Natural killer cell (primary cell): Measurements from ENCODE around the gene CREB3. TPM values are rescaled to one million over a fixed set of nuclear protein-coding genes. Genes with fewer than 3 reads are reported as not detected.

Source experiments
- ATAC-seq, 3 donors: fragments of 150-1000 bp in 2 of 3; fragments of 200-7000 bp in 1 of 3; cut with Tn5 transposase; 1 replicate in 1 of 3; 2 replicates in 2 of 3; pipeline ENCODE4 v1.10.0; 2021; ENCODE audit warnings: mild to moderate bottlenecking in 2 of 3, moderate library complexity in 2 of 3
- DNase-seq, 2 donors: peaks; one replicate each; pipeline versions ENCODE4 v3.0.0 to v3.0.0-alpha.2; 2013 to 2021; ENCODE audit warnings: mixed read lengths in 1 of 2
- H3K27ac ChIP-seq: one replicate; pipeline ENCODE4 v1.5.1; 2013; ENCODE audit warnings: mild to moderate bottlenecking, low read length
- H3K27me3 ChIP-seq: one replicate; pipeline ENCODE4 v1.6.1; 2013; ENCODE audit warnings: low read length; ENCODE audit not compliant: control insufficient read depth, insufficient read depth
- H3K36me3 ChIP-seq: one replicate; pipeline ENCODE4 v1.6.1; 2013; ENCODE audit warnings: low read length; ENCODE audit not compliant: control insufficient read depth, insufficient read depth
- H3K4me1 ChIP-seq: one replicate; pipeline ENCODE4 v1.6.1; 2013; ENCODE audit warnings: low read length; ENCODE audit not compliant: control insufficient read depth, insufficient read depth
- H3K4me3 ChIP-seq: one replicate; pipeline ENCODE4 v1.5.1; 2013; ENCODE audit warnings: low read length
- H3K9me3 ChIP-seq: one replicate; pipeline ENCODE4 v1.6.1; 2013; ENCODE audit warnings: low read length; ENCODE audit not compliant: control insufficient read depth, insufficient read depth
- H3K27ac Mint-ChIP-seq, 2 donors: one replicate each; pipeline ENCODE4 v1.8.0; 2022; ENCODE audit warnings: mild to moderate bottlenecking in 2 of 2, mixed read lengths in 2 of 2, moderate library complexity in 1 of 2
- H3K27me3 Mint-ChIP-seq, 2 donors: one replicate each; pipeline ENCODE4 v1.8.0; 2022; ENCODE audit warnings: low read depth in 2 of 2, mixed read lengths in 2 of 2
- H3K36me3 Mint-ChIP-seq: one replicate; pipeline ENCODE4 v1.8.0; 2022; ENCODE audit warnings: mixed read lengths
- H3K4me1 Mint-ChIP-seq, 2 donors: one replicate each; pipeline ENCODE4 v1.8.0; 2022; ENCODE audit warnings: mixed read lengths in 2 of 2
- H3K4me3 Mint-ChIP-seq: one replicate; pipeline ENCODE4 v1.8.0; 2022; ENCODE audit warnings: mild to moderate bottlenecking, moderate library complexity, mixed read lengths
- H3K9me3 Mint-ChIP-seq, 2 donors: one replicate each; pipeline ENCODE4 v1.8.0; 2022; ENCODE audit warnings: mixed read lengths in 2 of 2
- WGBS: methylation state at CpG from one replicate; pipeline ENCODE4 v1.1.7; 2013; ENCODE audit warnings: missing lambda C conversion rate; ENCODE audit not compliant: insufficient coverage; 5-methylcytosine and 5-hydroxymethylcytosine counted together
- intact Hi-C: fragments of 100-400 bp; cut with micrococcal nuclease; formaldehyde crosslinking; loops from one replicate; pipeline ENCODE4 v1.14.2; 2022
- total RNA-seq, 4 donors: library from RNA; stranded (reverse); fragments of 120-200 nt in 1 of 4; gene quantifications; one replicate each; pipeline versions ENCODE4 v1.2.3 to v1.2.4, GENCODE V29; 2013 to 2022
- TF ChIP-seq, protein P1 (sequence below): fragments of 200-600 bp; IDR thresholded peaks from one replicate; pipeline ENCODE4 v1.8.0; 2022; ENCODE audit warnings: antibody characterized with exemption

Gene CREB3
- total RNA-seq, 3 donors from 2014 or later (not counting 1 experiment from before 2014, with no cell fraction given): 15.7 to 19.7 (median 18.8) TPM

DNA sequence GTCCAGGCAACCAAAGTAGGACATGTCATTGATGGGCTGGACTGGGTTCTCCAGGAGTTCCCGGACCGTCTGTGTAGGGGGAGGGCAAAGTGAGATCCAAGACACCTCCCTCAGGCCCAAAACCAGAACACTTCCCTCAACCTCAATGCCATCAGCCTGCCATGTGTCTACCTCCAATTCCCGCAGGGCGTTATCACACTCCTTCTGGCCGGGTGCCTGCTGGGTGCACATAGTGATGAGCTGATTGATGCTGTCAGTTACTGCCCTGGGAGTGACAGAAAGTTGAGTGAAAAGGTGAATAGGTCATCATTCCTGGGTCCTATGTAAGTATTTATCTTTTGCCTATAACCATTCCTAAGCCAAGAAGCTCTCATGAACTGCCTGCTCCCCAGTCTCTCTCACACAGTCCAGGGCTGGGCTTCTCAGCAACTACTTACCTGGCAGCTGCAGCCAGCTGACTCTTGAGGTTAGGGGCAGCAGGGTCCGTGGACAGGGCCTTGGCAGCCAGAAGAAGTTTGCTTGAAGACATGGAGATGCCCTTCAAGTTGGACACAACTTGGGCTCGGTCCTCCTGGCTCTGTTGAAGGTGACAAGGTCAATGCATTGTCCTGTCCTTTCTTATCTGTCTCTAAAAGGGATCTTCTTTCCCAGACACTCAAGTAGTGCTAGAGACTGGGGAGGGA is 21.5 kb upstream of the CREB3 start:
- Histone ChIP-seq H3K4me1 (no peaks in the 10 kb centered on the region), H3K9me3 (no peaks in the 10 kb centered on the region), H3K27ac (no peak overlapping the region), H3K36me3 (peaks cover 91% of the 10 kb centered on the region), H3K27me3 (no peaks in the 10 kb centered on the region), H3K4me3 (no peak overlapping the region)
- intact Hi-C loops: no loop called here
- TF ChIP-seq, protein P1, sequence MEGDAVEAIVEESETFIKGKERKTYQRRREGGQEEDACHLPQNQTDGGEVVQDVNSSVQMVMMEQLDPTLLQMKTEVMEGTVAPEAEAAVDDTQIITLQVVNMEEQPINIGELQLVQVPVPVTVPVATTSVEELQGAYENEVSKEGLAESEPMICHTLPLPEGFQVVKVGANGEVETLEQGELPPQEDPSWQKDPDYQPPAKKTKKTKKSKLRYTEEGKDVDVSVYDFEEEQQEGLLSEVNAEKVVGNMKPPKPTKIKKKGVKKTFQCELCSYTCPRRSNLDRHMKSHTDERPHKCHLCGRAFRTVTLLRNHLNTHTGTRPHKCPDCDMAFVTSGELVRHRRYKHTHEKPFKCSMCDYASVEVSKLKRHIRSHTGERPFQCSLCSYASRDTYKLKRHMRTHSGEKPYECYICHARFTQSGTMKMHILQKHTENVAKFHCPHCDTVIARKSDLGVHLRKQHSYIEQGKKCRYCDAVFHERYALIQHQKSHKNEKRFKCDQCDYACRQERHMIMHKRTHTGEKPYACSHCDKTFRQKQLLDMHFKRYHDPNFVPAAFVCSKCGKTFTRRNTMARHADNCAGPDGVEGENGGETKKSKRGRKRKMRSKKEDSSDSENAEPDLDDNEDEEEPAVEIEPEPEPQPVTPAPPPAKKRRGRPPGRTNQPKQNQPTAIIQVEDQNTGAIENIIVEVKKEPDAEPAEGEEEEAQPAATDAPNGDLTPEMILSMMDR: no peak
- DNase-seq (no peak), ATAC-seq (no peak)
- 95% methylated on average over 5 of the region's 7 CpGs for WGBS
- Mint-ChIP-seq H3K27ac (peak overlapping the region; percentile 23 to 51), H3K4me3 (no peak overlapping the region), H3K4me1 (peaks cover 13 to 21% of the 10 kb centered on the region in 2 donors), H3K9me3 (no peaks in the 10 kb centered on the region), H3K36me3 (peaks cover 27% of the 10 kb centered on the region), H3K27me3 (no peaks in the 10 kb centered on the region)

DNA sequence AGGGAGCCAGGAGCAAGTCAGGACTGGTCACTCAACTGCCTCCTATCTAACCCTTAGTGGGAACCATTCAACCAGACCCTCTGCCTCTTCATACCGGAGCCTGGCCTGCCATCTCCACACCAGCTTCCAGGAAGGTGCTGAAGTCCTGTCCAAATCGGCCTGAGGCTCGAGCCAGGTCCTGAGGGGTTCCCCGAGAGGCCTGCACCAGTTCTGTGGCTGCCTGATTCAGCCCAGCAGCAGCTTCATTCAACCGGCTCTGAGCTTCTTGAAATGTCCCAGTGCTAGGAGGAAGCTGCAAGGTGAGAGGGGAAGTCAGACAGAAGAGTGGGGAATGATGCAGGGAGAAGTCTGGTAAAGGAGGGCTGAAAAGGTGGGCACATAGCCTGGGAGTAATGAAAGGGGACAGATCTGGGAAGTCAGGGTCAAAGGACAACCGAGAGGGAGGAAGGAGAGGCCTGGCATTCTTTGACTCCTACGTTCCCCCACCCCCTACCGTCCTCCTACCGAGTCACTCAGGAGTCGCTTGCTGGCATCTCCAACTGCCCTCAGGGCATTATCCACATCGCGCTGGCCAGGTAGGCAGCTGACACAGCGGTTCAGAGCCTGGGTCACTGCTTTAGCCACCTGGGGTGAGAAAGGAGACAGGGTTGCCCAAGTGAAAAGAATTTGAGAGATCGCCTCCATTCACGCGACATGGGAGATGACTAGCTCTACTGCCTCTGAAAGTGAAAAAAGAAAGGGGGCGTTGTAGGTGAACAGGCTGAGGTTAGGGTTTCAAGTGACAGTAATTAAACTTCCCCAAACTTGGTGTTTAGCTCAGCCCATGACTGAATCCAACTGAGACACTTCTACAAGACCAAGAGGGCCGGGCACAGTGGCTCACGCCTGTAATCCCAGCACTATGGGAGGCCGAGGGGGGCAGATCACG is 20.7 kb upstream of the CREB3 start:
- no peak overlapping the region for H3K4me3 ChIP-seq
- Mint-ChIP-seq H3K27ac (no peak overlapping the region), H3K36me3 (peaks cover 32% of the 10 kb centered on the region), H3K4me1 (peaks cover 10 to 22% of the 10 kb centered on the region in 2 donors), H3K9me3 (no peaks in the 10 kb centered on the region), H3K27me3 (no peaks in the 10 kb centered on the region), H3K4me3 (no peak overlapping the region)
- no peaks in the 10 kb centered on the region for H3K4me1 ChIP-seq
- 95% methylated on average over 21 of the region's 21 CpGs for WGBS
- H3K27me3 ChIP-seq: no peaks in the 10 kb centered on the region
- ATAC-seq (no peak), DNase-seq (no peak)
- H3K36me3 ChIP-seq: peaks cover 91% of the 10 kb centered on the region
- H3K27ac ChIP-seq: no peak overlapping the region
- H3K9me3 ChIP-seq: no peaks in the 10 kb centered on the region
- TF ChIP-seq, protein P1: no peak
- intact Hi-C loops: no loop called here

DNA sequence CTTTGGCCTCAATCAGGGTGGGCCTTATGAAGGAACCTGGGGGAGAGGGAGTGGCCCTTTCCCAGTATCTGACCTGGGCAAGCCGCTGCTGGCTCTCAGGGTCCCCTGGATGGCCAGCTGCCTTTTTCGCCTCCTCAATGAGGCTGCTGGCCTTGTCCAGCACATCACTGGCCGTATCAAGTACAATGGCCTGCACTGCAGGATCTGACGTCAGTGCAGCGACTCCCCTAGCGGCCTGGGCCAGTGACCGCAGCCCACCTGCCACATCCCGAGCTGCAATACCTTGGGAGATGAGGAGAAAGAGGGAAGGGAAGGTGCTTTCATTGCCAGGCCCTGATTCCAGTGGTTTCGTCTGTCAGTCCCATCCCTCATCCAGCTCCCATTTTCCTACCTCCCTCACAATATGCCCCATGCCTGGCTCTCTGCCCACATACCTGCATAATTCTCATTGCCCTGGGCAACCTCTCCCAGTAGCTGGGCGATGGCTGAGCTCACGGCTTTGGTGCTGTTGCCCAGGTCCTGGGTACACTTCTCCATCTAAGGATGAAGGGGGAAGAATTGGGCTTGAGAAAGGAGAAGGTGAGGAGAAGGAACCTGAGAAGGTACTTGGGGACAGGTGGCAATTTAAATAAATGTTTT is 19.6 kb upstream of the CREB3 start:
- H3K4me3 ChIP-seq: no peak overlapping the region
- no peaks in the 10 kb centered on the region for H3K9me3 ChIP-seq
- WGBS: 96% methylated on average over 11 of the region's 11 CpGs
- Mint-ChIP-seq H3K4me1 (peaks cover 0 to 11% of the 10 kb centered on the region in 2 donors), H3K27me3 (no peaks in the 10 kb centered on the region), H3K36me3 (peaks cover 26% of the 10 kb centered on the region), H3K27ac (peak overlapping the region; percentile 31 to 75), H3K4me3 (no peak overlapping the region), H3K9me3 (no peaks in the 10 kb centered on the region)
- peaks cover 91% of the 10 kb centered on the region for H3K36me3 ChIP-seq
- intact Hi-C loops: no loop called here
- no peaks in the 10 kb centered on the region for H3K4me1 ChIP-seq
- no peaks in the 10 kb centered on the region for H3K27me3 ChIP-seq
- no peak overlapping the region for H3K27ac ChIP-seq
- no peak for ATAC-seq
- TF ChIP-seq, protein P1: no peak
- no peak for DNase-seq
